Panc1 (cell line): ENCODE data around the gene ECEL1. TPM values are rescaled to one million over a fixed set of nuclear protein-coding genes. Genes with fewer than 3 reads are reported as not detected.

ENCODE experiments used
- ATAC-seq: fragments of 200-7000 bp; cut with Tn5 transposase; 2 replicates; pipeline ENCODE4 v1.9.1; 2020; ENCODE audit warnings: mild to moderate bottlenecking, moderate library complexity
- BruUV-seq: library from RNA; stranded (reverse); fragments of 400-500 nt; replicated peaks from 2 replicates; lab custom pipeline; 2021; lab: Mats Ljungman, UMichigan
- CTCF ChIA-PET: fragments of 300-600 bp; sonication (Branson Sonifier 250); formaldehyde crosslinking; loops from one replicate; lab custom pipeline; 2022; ENCODE audit warnings: antibody characterized with exemption; lab: Charles Lee
- POLR2A ChIA-PET: fragments of 300-600 bp; sonication (Branson Sonifier 250); formaldehyde crosslinking; loops from one replicate; lab custom pipeline; 2022; ENCODE audit warnings: antibody characterized with exemption; lab: Charles Lee
- DNase-seq: peaks from one replicate; pipeline ENCODE4 v3.0.0-alpha.2; 2010; ENCODE audit warnings: low read depth, low spot score
- H3K27ac ChIP-seq: 2 replicates; pipeline ENCODE4 v1.5.1; 2011; ENCODE audit warnings: mild to moderate bottlenecking, low read length, inconsistent platforms
- H3K27me3 ChIP-seq: fragments of 200-500 bp; sonication (Bioruptor generic); 2 replicates; pipeline ENCODE4 v1.6.0; 2014; ENCODE audit warnings: low read length, inconsistent platforms; ENCODE audit not compliant: control insufficient read depth, insufficient read depth
- H3K36me3 ChIP-seq: fragments of 200-500 bp; sonication (Bioruptor generic); 2 replicates; pipeline ENCODE4 v1.5.1; 2014; ENCODE audit warnings: inconsistent platforms, mild to moderate bottlenecking, low read length, moderate library complexity; ENCODE audit not compliant: control insufficient read depth, insufficient read depth
- H3K4me1 ChIP-seq: 2 replicates; pipeline ENCODE4 v1.5.1; 2011; ENCODE audit warnings: inconsistent platforms, mild to moderate bottlenecking, low read length, moderate library complexity; ENCODE audit not compliant: control insufficient read depth, insufficient read depth
- H3K4me3 ChIP-seq, 2 experiments: 2 replicates each; pipeline ENCODE4 v1.5.1; 2011 to 2012; ENCODE audit warnings: low read depth in 2 of 2, low read length in 2 of 2, mild to moderate bottlenecking in 2 of 2, inconsistent platforms in 1 of 2, moderate library complexity in 1 of 2
- H3K9me3 ChIP-seq: fragments of 200-500 bp; sonication (Bioruptor generic); 2 replicates; pipeline ENCODE4 v1.5.1; 2014; ENCODE audit warnings: low read depth, mild to moderate bottlenecking, inconsistent platforms, low read length, moderate library complexity; ENCODE audit not compliant: control insufficient read depth, insufficient read depth
- POLR2AphosphoS5 ChIP-seq: IDR thresholded peaks from 2 replicates; pipeline ENCODE4 v1.6.1; 2012; ENCODE audit warnings: mild to moderate bottlenecking, low read depth, low read length, moderate library complexity
- REST ChIP-seq, 2 experiments: IDR thresholded peaks; 2 replicates each; pipeline ENCODE4 v1.6.1; 2011 to 2012; ENCODE audit warnings: low read depth in 2 of 2, control low read depth in 1 of 2, low read length in 1 of 2, mild to moderate bottlenecking in 1 of 2, moderate library complexity in 1 of 2; ENCODE audit not compliant: insufficient read depth in 1 of 2
- SIN3A ChIP-seq: IDR thresholded peaks from 2 replicates; pipeline ENCODE4 v1.6.1; 2012; ENCODE audit warnings: low read depth, mild to moderate bottlenecking, low read length, moderate library complexity, borderline replicate concordance; ENCODE audit not compliant: insufficient read depth
- TCF7L2 ChIP-seq: IDR thresholded peaks from 2 replicates; pipeline ENCODE4 v1.6.1; 2011; ENCODE audit warnings: mild to moderate bottlenecking, low read depth, low read length, inconsistent platforms
- in situ Hi-C: cut with HindIII; loops from 2 replicates; pipeline ENCODE4 v1.10.0; 2016; ENCODE audit warnings: low sequenced_read_pairs, low pct_unique_long_range_greater_than_20kb
- intact Hi-C: fragments of 100-400 bp; cut with micrococcal nuclease; formaldehyde crosslinking; loops from one replicate; pipeline ENCODE4 v1.10.0; 2022; ENCODE audit not compliant: unreplicated experiment
- total RNA-seq: library from RNA; stranded (reverse); gene quantifications from one replicate; pipeline ENCODE4 v1.2.1, GENCODE V29; 2021; ENCODE audit not compliant: unreplicated experiment
- TF ChIP-seq, protein P1 (sequence below): fragments of 450-650 bp; IDR thresholded peaks from 2 replicates; pipeline ENCODE4 v1.5.1; 2017; ENCODE audit warnings: mild to moderate bottlenecking

The ECEL1 gene
- total RNA-seq, 1 experiment from 2014 or later: 2.9 TPM

DNA sequence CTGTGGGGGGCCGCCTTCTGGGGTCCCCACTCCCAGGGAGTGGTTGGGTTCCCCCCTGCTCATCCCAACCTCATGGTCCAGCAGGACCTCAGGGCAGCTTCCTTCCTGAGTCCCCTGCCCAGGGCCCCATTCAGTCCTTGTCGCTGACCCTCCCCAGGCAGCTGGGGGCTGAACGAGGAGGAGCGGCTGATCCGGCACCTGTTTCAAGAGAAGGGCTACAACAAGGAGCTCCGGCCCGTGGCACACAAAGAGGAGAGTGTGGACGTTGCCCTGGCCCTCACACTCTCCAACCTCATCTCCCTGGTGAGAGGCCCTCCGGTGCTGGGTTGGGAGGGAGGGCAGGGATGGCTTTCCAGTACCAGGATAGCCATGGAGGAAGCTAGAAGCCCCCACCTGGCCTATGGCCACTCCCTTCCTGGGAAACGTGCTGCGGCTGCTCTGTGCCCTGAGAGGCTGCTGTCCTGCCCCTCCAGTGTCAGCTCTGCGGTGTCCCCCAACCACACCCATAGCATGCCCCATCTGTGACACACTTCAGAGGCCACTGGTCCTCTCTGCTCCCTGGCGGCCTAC lies 38.8 kb upstream of the ECEL1 start:
- TF ChIP-seq TCF7L2: no peak
- TF ChIP-seq, protein P1, sequence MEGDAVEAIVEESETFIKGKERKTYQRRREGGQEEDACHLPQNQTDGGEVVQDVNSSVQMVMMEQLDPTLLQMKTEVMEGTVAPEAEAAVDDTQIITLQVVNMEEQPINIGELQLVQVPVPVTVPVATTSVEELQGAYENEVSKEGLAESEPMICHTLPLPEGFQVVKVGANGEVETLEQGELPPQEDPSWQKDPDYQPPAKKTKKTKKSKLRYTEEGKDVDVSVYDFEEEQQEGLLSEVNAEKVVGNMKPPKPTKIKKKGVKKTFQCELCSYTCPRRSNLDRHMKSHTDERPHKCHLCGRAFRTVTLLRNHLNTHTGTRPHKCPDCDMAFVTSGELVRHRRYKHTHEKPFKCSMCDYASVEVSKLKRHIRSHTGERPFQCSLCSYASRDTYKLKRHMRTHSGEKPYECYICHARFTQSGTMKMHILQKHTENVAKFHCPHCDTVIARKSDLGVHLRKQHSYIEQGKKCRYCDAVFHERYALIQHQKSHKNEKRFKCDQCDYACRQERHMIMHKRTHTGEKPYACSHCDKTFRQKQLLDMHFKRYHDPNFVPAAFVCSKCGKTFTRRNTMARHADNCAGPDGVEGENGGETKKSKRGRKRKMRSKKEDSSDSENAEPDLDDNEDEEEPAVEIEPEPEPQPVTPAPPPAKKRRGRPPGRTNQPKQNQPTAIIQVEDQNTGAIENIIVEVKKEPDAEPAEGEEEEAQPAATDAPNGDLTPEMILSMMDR: no peak
- no peak for TF ChIP-seq SIN3A
- TF ChIP-seq POLR2AphosphoS5: no peak
- TF ChIP-seq REST (IDR thresholded peaks at IDR 0.05; ENCODE audit: insufficient read depth in 1 of 2, low read depth in 2 of 2, low read length in 1 of 2): no peak
- H3K27ac ChIP-seq: no peak overlapping the region
- in situ Hi-C loops (no loop called here), intact Hi-C loops (loop anchor here (10.0 kb wide), 2 partner anchors 182 to 622 kb away; no protein-coding TSS in a partner anchor)
- H3K4me1 ChIP-seq: peaks cover 6% of the 10 kb centered on the region; the same call in 1 of the 2 replicates
- ChIA-PET POLR2A (interaction anchor here (0.6 kb wide), 1 partner anchor 12 kb away, joined by 20 read pairs; no protein-coding TSS in a partner anchor), CTCF (interaction anchor here (0.5 kb wide), 1 partner anchor 773 kb away, joined by 4 read pairs; no protein-coding TSS in a partner anchor)
- no TSS peak for BruUV-seq
- no peaks in the 10 kb centered on the region for H3K27me3 ChIP-seq
- H3K4me3 ChIP-seq: no peak overlapping the region
- no peaks in the 10 kb centered on the region for H3K9me3 ChIP-seq
- DNase-seq (no peak), ATAC-seq (no peak)
- H3K36me3 ChIP-seq: no peaks in the 10 kb centered on the region

GRCh38 chr2:232525791-232526371 lies 38.2 kb upstream of the ECEL1 start, which contains the start of gene CHRND:
Gene CHRND, plus strand, starts transcription at chr2:232526160. Its CDS starts 56 bp downstream, at chr2:232526216.
- POLR2A ChIA-PET: no interaction called here
- CTCF ChIA-PET: interaction anchor here (0.5 kb wide), 1 partner anchor 772 kb away, joined by 4 read pairs; no protein-coding TSS in a partner anchor
- intact Hi-C loops: loop anchor here (10.0 kb wide), 2 partner anchors 181 to 621 kb away; no protein-coding TSS in a partner anchor

More at GRCh38 chr2:232525791-232526371, 38.2 kb upstream of the ECEL1 start, which contains the start of gene CHRND:
- BruUV-seq: no TSS peak
- no peaks in the 10 kb centered on the region for H3K9me3 ChIP-seq
- no peak within 1 kb of the TSS for H3K27ac ChIP-seq
- H3K4me1 ChIP-seq: peaks cover 6% of the 10 kb centered on the region; the same call in 1 of the 2 replicates
- TF ChIP-seq TCF7L2 (no peak), SIN3A (no peak), POLR2AphosphoS5 (no peak), REST (IDR thresholded peaks at IDR 0.05; ENCODE audit: insufficient read depth in 1 of 2, low read depth in 2 of 2, low read length in 1 of 2) (no peak)
- TF ChIP-seq, protein P1: no peak
- no peaks in the 10 kb centered on the region for H3K27me3 ChIP-seq
- H3K4me3 ChIP-seq: no peak within 1 kb of the TSS
- in situ Hi-C loops: no loop called here
- no peaks in the 10 kb centered on the region for H3K36me3 ChIP-seq
- no peak for DNase-seq
- ATAC-seq: no peak
